ENCODE data around the gene PARVB.
"Not testable (repeated sequence)": the region's sequence is repeated elsewhere in the genome, so short reads cannot be mapped to it uniquely, and the experiment has no call there.

Gene PARVB

GRCh38 chr22:43998679-43999264 lies 25.3 kb upstream of the PARVB start:
- DNase-seq (ENCODE audit: low read depth in 2 of 2), result no peak

GRCh38 chr22:43999378-43999777 lies 24.7 kb upstream of the PARVB start:
- no peak for DNase-seq (ENCODE audit: low read depth in 2 of 2)

- DNase-seq (ENCODE audit: low read depth in 2 of 2), result no peak
Observed at GRCh38 chr22:44000123-44000522, 24.0 kb upstream of the PARVB start.

- no peak for DNase-seq (ENCODE audit: low read depth in 2 of 2)
Observed at GRCh38 chr22:44001521-44001920, 22.6 kb upstream of the PARVB start.

- DNase-seq (ENCODE audit: low read depth in 2 of 2), result no peak
Observed at GRCh38 chr22:44002324-44002723, 21.8 kb upstream of the PARVB start.

- DNase-seq (ENCODE audit: low read depth in 2 of 2), result no peak
Observed at GRCh38 chr22:44002997-44003396, 21.1 kb upstream of the PARVB start.

GRCh38 chr22:44003405-44004103 lies 20.5 kb upstream of the PARVB start:
- DNase-seq (ENCODE audit: low read depth in 2 of 2), result no peak

- no peak for DNase-seq (ENCODE audit: low read depth in 2 of 2)
Observed at GRCh38 chr22:44004104-44004460, 20.0 kb upstream of the PARVB start.

GRCh38 chr22:44005524-44005923 lies 18.6 kb upstream of the PARVB start:
- DNase-seq (ENCODE audit: low read depth in 2 of 2), result no peak

- DNase-seq (ENCODE audit: low read depth in 2 of 2), result no peak
Observed at GRCh38 chr22:44012162-44012561, 11.9 kb upstream of the PARVB start.

GRCh38 chr22:44012591-44012990 lies 11.5 kb upstream of the PARVB start:
- DNase-seq (ENCODE audit: low read depth in 2 of 2), result no peak

- DNase-seq (ENCODE audit: low read depth in 2 of 2), result no peak
Observed at GRCh38 chr22:44014241-44014640, 9.9 kb upstream of the PARVB start.

GRCh38 chr22:44016586-44016985 lies 7.5 kb upstream of the PARVB start:
- DNase-seq (ENCODE audit: low read depth in 2 of 2), result not testable (repeated sequence)

- DNase-seq (ENCODE audit: low read depth in 2 of 2), result no peak
Observed at GRCh38 chr22:44018594-44018993, 5.5 kb upstream of the PARVB start.

- DNase-seq (ENCODE audit: low read depth in 2 of 2), result no peak
Observed at GRCh38 chr22:44019416-44019815, 4.7 kb upstream of the PARVB start.

GRCh38 chr22:44019846-44020245 lies 4.3 kb upstream of the PARVB start:
- no peak for DNase-seq (ENCODE audit: low read depth in 2 of 2)

GRCh38 chr22:44020981-44021380 lies 3.1 kb upstream of the PARVB start:
- DNase-seq (ENCODE audit: low read depth in 2 of 2), result no peak

- DNase-seq (ENCODE audit: low read depth in 2 of 2), result peak in 1 of 2 donors; percentile 44
Observed at GRCh38 chr22:44023404-44024287, 456 bp upstream of the PARVB start.

GRCh38 chr22:44025171-44026065 lies 1.3 kb downstream of the PARVB start:
- no peak for DNase-seq (ENCODE audit: low read depth in 2 of 2)

GRCh38 chr22:44026066-44026629 lies 2.0 kb downstream of the PARVB start:
- DNase-seq (ENCODE audit: low read depth in 2 of 2), result no peak

Data from stimulated activated CD8-positive, alpha-beta memory T cell treated with anti-CD3 and anti-CD28 coated beads, Interleukin-2, amount 100 ng/mL, for 48 hours (primary cell).